IPS-15b (cell line): ENCODE measurements around the gene ALDH1A1.
"Not testable (repeated sequence)": the region's sequence is repeated elsewhere in the genome, so short reads cannot be mapped to it uniquely, and the experiment has no call there.

Experiments
- H3K27me3 ChIP-seq: one replicate; pipeline ENCODE4 v1.6.1; 2013; ENCODE audit warnings: low read length; ENCODE audit not compliant: control insufficient read depth, insufficient read depth
- H3K36me3 ChIP-seq: one replicate; pipeline ENCODE4 v1.6.1; 2013; ENCODE audit warnings: low read length; ENCODE audit not compliant: control insufficient read depth, insufficient read depth
- H3K4me1 ChIP-seq: one replicate; pipeline ENCODE4 v1.6.1; 2013; ENCODE audit warnings: mild to moderate bottlenecking, low read length; ENCODE audit not compliant: control insufficient read depth, insufficient read depth
- H3K4me3 ChIP-seq: one replicate; pipeline ENCODE4 v1.5.1; 2013; ENCODE audit warnings: low read depth, low read length
- H3K9ac ChIP-seq: one replicate; pipeline ENCODE4 v1.6.1; 2013; ENCODE audit warnings: low read depth, mild to moderate bottlenecking, low read length
- H3K9me3 ChIP-seq: one replicate; pipeline ENCODE4 v1.6.1; 2013; ENCODE audit warnings: mild to moderate bottlenecking, low read length; ENCODE audit not compliant: control insufficient read depth, insufficient read depth

ALDH1A1 gene

GRCh38 chr9:72949918-72950325, 2.9 kb downstream of the ALDH1A1 start:
- Histone ChIP-seq H3K9me3 (no peaks in the 10 kb centered on the region), H3K4me3 (no peak overlapping the region), H3K36me3 (no peaks in the 10 kb centered on the region), H3K4me1 (peaks cover 3% of the 10 kb centered on the region), H3K27me3 (no peaks in the 10 kb centered on the region), H3K9ac (no peak overlapping the region)

GRCh38 chr9:72949244-72949582, 3.6 kb downstream of the ALDH1A1 start:
- no peak overlapping the region for H3K9ac ChIP-seq
- no peak overlapping the region for H3K4me3 ChIP-seq
- peaks cover 3% of the 10 kb centered on the region for H3K4me1 ChIP-seq
- no peaks in the 10 kb centered on the region for H3K27me3 ChIP-seq
- H3K36me3 ChIP-seq = no peaks in the 10 kb centered on the region
- H3K9me3 ChIP-seq = no peaks in the 10 kb centered on the region

GRCh38 chr9:72948575-72949243, 4.1 kb downstream of the ALDH1A1 start:
- H3K9ac ChIP-seq = no peak overlapping the region
- no peaks in the 10 kb centered on the region for H3K36me3 ChIP-seq
- H3K9me3 ChIP-seq = no peaks in the 10 kb centered on the region
- no peak overlapping the region for H3K4me3 ChIP-seq
- H3K4me1 ChIP-seq = peaks cover 3% of the 10 kb centered on the region
- no peaks in the 10 kb centered on the region for H3K27me3 ChIP-seq

- H3K4me3 ChIP-seq = no peak overlapping the region
- no peaks in the 10 kb centered on the region for H3K36me3 ChIP-seq
- no peaks in the 10 kb centered on the region for H3K27me3 ChIP-seq
- no peak overlapping the region for H3K9ac ChIP-seq
- no peaks in the 10 kb centered on the region for H3K9me3 ChIP-seq
- H3K4me1 ChIP-seq = peaks cover under 1% of the 10 kb centered on the region
Measured at GRCh38 chr9:72947984-72948465, 4.8 kb downstream of the ALDH1A1 start.

DNA sequence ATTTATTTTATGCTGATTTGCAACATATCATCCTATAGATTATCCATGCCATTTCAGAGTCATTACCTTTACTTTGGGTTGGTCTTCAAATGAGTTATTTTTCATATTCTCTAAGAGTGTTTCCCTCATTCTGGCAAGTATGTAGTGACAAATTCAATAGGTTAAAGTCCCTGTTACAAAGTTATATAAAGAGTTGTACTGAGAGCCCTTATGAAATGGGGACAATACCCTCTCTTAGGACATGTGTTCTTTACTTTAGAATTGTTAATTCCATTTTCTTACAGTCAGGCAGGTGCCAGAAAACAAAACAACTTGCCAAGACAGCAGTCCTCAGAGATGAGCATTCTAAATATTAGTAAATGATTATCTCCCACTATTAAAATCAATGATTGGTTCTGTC, 6.0 kb downstream of the ALDH1A1 start:
- Histone ChIP-seq H3K36me3 (no peaks in the 10 kb centered on the region), H3K9me3 (no peaks in the 10 kb centered on the region), H3K4me3 (no peak overlapping the region), H3K9ac (no peak overlapping the region), H3K27me3 (no peaks in the 10 kb centered on the region), H3K4me1 (no peaks in the 10 kb centered on the region)

- H3K9ac ChIP-seq = no peak overlapping the region
- H3K9me3 ChIP-seq = no peaks in the 10 kb centered on the region
- H3K36me3 ChIP-seq = no peaks in the 10 kb centered on the region
- H3K27me3 ChIP-seq = no peaks in the 10 kb centered on the region
- H3K4me1 ChIP-seq = no peaks in the 10 kb centered on the region
- H3K4me3 ChIP-seq = no peak overlapping the region
Measured at GRCh38 chr9:72946318-72946717, 6.5 kb downstream of the ALDH1A1 start.

GRCh38 chr9:72945391-72945790, 7.5 kb downstream of the ALDH1A1 start:
- no peaks in the 10 kb centered on the region for H3K9me3 ChIP-seq
- H3K27me3 ChIP-seq = no peaks in the 10 kb centered on the region
- H3K36me3 ChIP-seq = no peaks in the 10 kb centered on the region
- no peaks in the 10 kb centered on the region for H3K4me1 ChIP-seq
- H3K4me3 ChIP-seq = no peak overlapping the region
- no peak overlapping the region for H3K9ac ChIP-seq

DNA sequence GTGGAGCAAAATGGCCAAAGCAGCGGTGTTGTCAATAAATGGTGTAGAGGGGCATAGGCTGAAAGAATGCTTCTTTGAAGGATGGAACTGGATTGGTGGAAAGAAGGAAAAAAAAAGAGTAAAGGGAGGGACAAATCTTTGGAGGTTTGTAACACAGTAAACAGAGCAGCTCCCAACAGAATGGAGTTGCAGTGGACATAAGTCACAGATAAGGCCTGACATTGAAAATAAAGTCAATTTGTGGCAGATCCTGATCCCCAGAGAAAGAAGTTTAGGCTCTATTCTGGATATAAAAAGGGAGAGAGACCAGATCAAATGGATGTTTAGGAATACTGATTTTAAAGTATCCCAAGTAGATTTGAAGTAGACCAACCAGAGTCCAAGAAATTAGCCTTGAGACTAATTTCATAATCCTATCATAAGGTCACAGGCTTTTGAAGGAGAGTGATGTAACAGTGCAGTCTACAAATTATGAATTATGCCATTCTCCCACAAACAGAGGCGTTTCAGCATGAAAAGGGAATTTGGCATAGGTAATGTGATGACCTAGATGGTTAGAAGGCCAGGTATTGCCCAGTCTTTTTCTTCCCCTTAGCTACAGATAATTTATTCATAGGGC, 8.9 kb downstream of the ALDH1A1 start:
- Histone ChIP-seq H3K9ac (no peak overlapping the region), H3K4me3 (no peak overlapping the region), H3K27me3 (no peaks in the 10 kb centered on the region), H3K4me1 (no peaks in the 10 kb centered on the region), H3K9me3 (no peaks in the 10 kb centered on the region), H3K36me3 (no peaks in the 10 kb centered on the region)

DNA sequence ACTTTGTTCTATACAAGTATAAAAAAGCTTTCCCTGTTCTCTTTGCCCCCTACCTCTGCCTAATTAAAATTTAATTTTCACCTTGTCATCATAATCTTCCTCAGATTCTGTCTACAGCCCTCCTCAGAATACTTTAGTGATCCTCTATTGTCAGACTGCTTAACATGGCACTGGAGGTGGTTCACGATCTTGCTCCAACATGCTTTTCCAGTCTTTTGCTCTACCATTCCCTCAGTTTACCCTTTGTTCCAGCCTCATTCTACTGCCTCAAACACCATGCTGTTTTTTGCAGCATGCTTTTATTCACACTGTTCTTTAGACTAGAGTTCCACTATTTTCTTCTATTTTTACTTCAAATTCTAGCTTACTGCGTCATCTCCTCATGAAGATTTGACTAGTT, 10.4 kb downstream of the ALDH1A1 start:
- H3K4me3 ChIP-seq = no peak overlapping the region
- no peaks in the 10 kb centered on the region for H3K9me3 ChIP-seq
- no peaks in the 10 kb centered on the region for H3K27me3 ChIP-seq
- no peaks in the 10 kb centered on the region for H3K36me3 ChIP-seq
- no peaks in the 10 kb centered on the region for H3K4me1 ChIP-seq
- H3K9ac ChIP-seq = no peak overlapping the region

DNA sequence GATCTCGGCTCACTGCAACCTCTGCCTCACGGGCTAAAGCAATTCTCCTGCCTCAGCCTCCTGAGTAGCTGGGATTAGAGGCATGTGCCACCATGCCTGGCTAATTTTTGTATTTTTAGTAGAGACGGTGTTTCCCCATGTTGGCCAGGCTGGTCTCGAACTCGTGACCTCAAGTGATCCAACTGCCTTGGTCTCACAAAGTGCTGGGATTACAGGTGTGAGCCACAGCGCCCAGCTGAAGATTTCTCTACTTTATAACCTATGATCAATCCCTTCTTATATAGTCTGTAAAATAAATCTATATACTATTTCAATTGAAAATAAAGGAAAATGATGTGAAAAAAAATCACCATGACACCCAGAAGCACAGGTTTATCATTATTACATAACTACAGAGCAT, 13.3 kb downstream of the ALDH1A1 start:
- not testable (repeated sequence) for H3K27me3 ChIP-seq, H3K9me3 ChIP-seq, H3K36me3 ChIP-seq, H3K4me1 ChIP-seq, H3K4me3 ChIP-seq, H3K9ac ChIP-seq

- Histone ChIP-seq H3K9me3 (no peaks in the 10 kb centered on the region), H3K36me3 (no peaks in the 10 kb centered on the region), H3K4me3 (no peak overlapping the region), H3K9ac (no peak overlapping the region), H3K4me1 (no peaks in the 10 kb centered on the region), H3K27me3 (no peaks in the 10 kb centered on the region)
Measured at GRCh38 chr9:72937545-72937944, 15.3 kb downstream of the ALDH1A1 start.

DNA sequence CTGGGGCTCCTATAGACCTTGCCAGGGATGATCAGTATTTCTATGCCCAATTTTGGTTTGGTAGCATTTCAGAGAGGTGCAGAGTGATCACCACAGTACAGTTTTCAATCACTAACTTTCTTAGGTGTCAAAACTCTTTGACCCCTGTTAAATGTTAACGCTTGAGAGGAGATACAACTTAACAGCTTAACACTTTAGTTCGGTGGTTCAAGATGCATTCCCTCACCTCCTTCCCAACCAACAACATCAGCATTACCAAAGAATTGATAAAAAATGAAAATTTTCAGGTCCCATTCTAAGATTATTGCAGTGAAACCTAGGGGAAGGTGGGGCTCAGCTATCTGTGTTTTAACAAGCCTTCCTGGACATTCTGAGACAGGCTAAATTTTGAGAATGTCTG, 16.2 kb downstream of the ALDH1A1 start:
- H3K4me3 ChIP-seq = no peak overlapping the region
- H3K4me1 ChIP-seq = no peaks in the 10 kb centered on the region
- no peak overlapping the region for H3K9ac ChIP-seq
- H3K36me3 ChIP-seq = no peaks in the 10 kb centered on the region
- no peaks in the 10 kb centered on the region for H3K27me3 ChIP-seq
- no peaks in the 10 kb centered on the region for H3K9me3 ChIP-seq
